Medulla oblongata (tissue), 1 donor: ENCODE measurements around the gene FRMD4B.

Source experiments
- DNase-seq: peaks from one replicate; pipeline ENCODE4 v3.0.0-alpha.2; 2015; ENCODE audit errors: extremely low spot score

Gene FRMD4B

DNA sequence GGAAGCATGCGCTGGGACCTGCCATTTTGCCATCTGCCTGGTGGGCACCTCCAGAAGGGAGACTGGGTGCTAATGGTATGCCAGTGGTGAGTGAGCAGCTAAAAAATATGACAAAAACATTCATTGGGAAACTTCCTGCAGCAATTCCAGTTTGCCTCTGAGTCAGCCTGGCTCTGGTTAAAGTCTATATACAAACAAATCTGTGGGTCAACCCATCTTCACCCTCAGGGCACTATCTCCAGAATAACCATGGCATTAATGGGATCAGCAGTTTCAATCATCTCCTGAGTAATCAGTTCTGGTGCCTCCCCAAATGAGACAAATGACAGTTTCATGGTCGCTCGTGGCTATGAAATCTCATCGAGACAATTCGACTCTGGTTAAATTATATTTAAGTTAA is 21.5 kb downstream of the FRMD4B start:
- no peak for DNase-seq

DNA sequence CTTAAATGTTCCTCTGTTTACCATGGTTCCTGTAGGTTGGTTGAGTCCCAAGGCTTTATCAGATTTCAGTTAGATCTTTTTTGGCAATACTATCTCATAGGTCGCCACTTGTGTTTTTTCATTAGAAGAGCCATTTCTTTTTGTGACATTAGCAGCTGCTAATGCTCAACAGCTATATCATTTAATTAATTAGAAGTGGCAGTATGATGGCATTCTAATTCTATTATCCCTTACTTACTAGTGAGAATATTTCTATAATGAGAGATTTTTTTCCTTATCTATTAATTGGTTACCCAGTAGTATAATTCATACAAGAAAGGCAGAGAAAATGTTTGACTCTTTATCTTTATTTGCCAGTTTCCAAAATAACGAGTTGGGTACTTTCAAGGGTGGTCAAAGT is 25.2 kb downstream of the FRMD4B start:
- DNase-seq: no peak

DNA sequence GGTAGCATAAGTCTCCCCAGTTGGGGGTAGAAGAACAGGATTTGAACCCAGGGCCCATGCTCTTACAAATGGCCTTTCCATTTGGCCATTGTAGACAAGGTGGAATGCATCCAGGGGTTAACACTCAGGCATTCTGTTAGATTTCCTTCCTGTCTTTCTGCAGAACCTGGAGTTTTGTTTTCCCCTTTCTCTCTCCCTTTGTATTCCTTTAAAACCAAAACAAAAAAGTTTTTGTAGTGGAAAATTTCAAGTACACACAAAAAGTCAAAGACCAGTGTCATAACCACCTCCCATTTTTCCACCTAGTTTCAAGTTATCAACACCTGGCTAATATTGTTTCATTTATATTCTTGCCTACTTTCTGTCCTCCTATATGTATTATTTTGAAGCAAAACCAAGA is 26.0 kb downstream of the FRMD4B start:
- DNase-seq: no peak

GRCh38 chr3:69359339-69359893 is 26.5 kb downstream of the FRMD4B start:
- no peak for DNase-seq

GRCh38 chr3:69357196-69357595 is 28.7 kb downstream of the FRMD4B start:
- DNase-seq: no peak

DNA sequence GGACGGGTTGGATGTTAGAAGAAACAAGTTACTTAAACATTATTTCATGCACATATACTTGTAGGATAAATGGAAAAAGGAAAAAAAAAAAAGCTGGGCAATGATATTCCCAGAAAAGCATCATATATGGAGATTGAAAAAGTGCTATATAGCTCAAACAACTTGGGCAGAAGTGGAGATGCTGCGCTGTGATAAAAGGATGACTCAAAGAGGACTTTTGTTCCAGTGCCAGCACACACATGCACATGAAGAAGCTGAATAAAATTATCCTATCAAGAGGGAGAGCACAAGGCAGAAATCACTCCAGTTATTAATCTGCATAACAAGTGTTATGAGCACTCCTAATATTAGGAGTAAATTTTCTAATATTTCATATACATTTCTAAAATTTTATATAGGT is 30.9 kb downstream of the FRMD4B start:
- DNase-seq: no peak

GRCh38 chr3:69353503-69353902 is 32.4 kb downstream of the FRMD4B start:
- no peak for DNase-seq

GRCh38 chr3:69353088-69353478 is 32.8 kb downstream of the FRMD4B start:
- no peak for DNase-seq

DNA sequence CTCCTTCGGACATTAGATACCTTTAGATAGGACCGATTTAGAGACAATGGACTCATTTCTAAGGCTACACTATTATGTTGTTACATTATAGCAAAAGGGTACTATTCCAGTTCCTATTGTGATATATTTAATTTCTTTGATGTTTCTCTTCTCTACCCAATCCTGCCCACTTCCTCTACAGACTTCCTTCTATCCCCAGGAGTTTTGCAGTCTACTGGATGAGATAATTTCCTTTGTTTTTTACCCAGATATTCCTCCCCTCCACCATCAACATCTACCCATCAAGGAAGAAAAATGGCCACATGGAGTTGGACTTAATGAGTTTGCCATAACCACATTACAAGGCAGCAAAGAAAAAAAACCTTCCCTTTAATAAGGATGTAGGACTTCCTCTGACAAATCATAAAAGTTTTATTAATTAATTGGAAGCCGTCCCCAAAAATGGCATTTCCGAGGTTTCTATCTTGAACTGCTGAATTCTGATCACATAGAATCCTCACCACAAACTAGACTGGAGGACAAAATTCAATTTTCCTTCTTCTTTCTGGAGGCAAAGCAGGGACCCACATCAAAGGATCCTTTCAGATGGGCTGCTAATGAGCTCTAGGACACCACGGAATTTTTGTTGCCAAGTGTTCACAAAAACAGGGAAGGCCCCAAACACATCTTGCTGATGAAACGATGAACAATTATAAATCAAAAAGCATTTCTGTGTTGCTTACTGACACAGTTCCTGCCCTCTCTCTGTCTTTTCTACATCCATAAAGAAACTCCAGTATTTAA is 33.4 kb downstream of the FRMD4B start:
- no peak for DNase-seq

DNA sequence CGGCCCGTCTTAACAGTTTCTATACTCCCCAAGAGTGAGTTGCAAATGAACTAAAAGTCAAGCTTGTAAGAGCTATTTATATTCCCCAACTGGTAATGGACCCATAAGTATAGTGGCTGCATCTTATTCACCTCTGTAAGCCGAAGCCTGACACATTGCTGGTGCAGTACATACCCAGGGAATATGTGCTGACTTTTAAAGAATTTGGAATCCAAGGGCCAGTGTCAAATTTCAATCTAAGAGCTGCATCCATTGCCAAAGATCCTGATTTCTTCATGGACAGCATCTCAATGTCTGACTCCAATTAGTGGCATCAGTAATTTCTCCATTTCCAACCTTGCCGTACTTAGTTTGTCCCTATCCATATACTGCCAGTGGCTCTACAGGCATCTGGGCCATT is 42.0 kb downstream of the FRMD4B start:
- DNase-seq: no peak

DNA sequence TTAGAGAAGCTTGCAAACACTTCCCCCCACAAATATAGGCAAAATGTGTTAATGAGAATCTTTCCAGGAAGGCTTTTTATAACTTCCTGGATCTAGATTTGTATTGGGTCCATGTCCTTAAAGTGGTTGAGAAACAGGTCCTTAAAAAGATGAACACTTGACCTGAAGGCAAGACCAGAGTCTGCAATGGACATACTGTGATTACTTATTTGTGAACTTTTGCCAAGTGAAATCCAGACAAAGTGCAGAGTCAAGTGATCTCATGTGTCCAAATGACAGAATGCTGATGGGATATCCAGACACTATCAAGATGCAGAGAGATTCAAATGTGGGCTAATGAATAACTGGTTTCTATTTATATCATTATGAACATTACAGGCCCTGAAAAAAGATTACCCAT is 43.8 kb downstream of the FRMD4B start:
- DNase-seq: no peak

GRCh38 chr3:69339760-69340159 is 46.1 kb downstream of the FRMD4B start:
- DNase-seq: no peak

DNA sequence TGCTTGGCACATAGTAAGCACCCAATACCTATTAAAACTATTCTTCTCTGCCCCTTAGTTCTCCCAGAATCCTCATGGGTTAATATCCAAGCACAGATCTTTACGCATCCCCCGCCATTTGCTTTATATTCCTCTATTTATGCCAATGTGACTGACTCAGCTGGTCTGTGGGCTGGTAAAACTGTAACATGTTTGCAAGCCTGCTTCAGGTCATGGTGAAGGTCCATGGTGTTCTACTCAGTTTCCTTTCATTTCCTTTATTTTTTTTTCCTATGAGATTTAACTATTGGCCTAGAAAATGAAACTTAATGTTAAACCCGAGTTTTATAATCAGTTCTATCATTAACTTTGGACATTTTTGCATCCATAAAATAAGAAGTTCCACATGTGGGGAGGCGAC is 47.0 kb downstream of the FRMD4B start:
- no peak for DNase-seq

DNA sequence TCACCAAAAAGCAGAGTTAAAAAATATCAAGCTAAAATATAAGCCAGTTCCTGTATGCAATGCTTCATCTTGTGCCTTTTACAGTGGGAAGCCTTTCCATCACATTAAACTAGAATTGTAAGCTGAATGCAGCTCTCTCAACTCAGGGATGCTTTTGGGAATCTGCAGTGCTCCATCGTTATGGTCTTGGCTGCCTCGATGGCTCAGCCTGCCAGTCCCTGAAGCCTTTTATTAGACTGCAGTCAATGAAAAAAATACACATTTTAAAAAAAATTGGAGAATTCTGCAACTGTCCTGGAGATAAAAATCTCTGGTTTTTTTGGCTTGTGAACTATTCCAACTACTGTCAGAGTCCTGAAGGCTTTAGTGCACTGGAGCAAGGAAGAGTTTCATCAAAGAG is 53.0 kb downstream of the FRMD4B start:
- DNase-seq: no peak

DNA sequence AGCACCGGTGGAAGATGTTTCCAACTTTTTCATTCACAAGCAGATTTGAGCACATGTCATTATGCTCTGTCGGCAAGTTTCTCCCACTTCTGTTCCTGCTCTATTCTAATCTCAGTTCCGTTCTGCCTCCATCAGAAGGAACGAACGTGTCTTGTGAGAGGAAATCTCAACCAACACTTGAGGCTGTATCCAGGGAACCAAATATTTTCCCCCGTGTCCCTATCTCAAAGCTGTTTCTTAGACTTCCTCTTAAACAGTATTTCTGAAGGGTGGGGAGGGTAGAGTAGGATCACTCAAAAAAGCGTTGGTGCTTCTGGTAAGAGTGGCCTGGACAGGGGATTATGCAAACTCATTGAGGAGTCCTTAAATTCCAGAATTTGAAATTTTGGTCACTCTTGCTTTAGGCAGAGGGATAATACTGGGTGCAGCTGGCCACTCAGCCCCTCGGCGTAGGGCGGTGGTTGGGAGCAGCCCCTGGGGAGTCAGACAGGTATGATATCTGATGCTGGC is 54.9 kb downstream of the FRMD4B start:
- DNase-seq: peak; percentile 52

DNA sequence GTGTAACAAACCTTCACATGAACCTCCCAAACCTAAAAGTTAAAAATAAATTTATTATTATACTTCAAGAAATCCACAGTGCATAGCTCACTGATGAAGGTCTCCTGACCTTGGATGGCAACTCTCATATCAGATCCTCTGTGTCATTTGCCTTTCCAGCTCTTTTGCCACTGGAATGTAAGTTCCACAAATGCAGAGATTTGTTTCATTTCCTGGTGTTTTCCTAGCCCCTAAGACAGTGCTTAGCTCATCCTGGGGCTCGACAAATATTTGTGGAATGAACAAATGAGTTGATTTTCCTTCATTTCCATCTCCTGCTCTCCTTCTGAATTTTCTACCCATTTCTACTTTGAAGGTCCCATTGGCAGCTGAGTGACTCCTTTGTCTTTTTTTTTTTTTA is 56.0 kb downstream of the FRMD4B start:
- no peak for DNase-seq

GRCh38 chr3:69328963-69329302 is 57.0 kb downstream of the FRMD4B start:
- DNase-seq: no peak

DNA sequence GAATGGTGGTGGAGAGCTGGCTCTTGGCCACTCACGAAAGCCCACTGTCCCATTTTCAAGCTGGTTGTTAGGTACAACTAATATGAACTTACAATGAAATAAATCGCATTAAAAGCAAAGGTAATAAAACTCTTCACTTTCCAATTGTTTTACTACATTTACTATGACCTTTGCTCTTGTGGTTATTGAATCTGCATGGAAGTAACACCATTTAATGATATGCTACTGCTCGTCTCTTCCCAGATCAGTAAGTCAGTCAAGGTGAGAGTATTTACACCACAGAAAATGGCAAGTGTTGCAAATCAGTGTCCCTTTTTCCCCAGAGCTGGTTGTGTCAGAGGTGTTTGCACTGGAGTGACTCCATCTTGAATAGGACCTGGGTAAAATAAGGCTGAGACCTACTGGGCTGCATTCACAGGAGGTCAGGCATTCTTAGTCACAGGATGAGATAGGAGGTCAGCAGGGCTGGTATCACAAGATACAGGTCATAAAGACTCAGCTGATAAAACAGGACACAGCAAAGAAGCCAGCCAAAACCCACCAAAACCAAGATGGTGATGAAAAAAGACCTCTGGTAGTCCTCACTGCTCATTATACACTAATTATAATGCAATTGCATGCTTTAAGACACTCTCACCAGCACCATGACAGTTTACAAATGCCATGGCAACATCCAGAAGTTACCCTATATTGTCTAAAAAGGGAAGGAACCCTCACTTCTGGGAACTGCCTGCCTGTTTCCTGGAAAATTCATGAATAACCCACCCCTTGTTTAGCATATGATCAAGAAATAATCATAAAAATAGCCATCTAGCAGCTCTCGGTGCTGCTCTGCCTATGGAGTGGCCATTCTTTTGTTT is 57.6 kb downstream of the FRMD4B start:
- DNase-seq: no peak

DNA sequence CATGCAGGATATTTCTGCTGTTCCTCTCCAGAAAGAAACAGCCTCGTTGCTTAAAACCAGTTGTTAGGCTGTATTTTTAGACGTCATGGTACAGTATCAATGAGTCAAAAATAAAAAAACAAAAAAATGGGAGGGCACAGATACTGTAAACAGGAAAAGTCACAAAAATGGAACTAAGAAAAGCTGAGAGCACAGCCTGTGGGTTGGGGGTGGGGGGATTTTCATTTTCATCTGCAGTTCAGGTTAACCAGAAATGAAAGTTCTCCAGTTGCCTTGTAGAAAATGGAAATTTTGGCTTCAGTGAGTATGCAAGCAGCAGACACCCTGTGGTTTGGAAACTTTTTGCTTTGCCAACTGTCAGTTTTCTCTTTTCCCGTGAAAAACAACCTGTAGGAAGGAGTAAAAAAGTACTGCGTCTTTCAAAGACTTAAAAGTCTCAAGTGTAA is 59.0 kb downstream of the FRMD4B start:
- no peak for DNase-seq

DNA sequence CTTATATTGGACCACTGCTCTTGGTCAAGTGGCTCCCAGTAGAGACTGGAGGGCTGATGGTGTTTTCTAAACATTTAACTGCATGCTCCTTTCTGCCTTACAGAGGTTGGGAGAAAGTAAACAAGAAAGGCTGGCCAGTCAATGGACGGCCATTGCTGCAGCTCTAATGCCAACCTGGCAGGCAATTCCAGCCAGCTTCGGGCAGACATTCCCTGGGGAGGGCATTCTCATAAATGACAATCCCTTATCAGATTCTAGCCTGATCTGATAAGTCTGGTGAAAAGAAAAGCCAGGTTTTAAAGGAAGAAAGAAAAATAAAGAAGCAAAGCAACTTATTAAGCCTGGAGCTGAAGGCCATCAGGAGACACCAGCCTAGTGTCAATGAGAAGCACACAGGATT is 60.7 kb downstream of the FRMD4B start:
- DNase-seq: no peak

GRCh38 chr3:69324362-69325025 is 61.4 kb downstream of the FRMD4B start:
- DNase-seq: peak; percentile 73

GRCh38 chr3:69323941-69324340 is 61.9 kb downstream of the FRMD4B start:
- no peak for DNase-seq
